Measurements from ENCODE around the gene SLC8A3. TPM values are rescaled to one million over a fixed set of nuclear protein-coding genes. Genes with fewer than 3 reads are reported as not detected.

SLC8A3 gene
- total and polyA plus RNA-seq, 9 of the 15 experiments (the other 6 are each of a cell fraction or from before 2014, with no cell fraction given), result not detected

DNA sequence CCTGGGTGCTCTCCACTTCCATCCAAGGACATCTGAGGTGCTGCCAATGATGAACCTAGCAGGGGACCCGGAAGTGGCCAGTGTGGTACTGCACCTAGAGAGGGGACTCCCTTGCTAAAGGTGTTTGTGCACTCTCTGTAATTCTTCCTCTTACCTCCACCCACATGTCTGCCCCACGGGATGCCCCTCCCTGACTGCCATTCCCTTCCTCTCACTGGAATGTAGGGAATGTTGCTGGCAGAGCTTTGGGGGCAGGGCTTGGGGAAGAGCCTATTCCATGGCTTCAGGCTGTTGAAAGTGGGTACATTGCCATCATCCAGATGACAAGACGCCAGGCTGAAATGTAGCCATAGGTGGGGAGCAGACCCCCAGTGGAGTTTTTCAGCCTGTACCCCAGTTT lies 156.3 kb downstream of the SLC8A3 start:
- ATAC-seq (no peak), DNase-seq (ENCODE audit: extremely low read depth in 1 of 4, low spot score in 3 of 4) (no peak), FAIRE-seq (no peak)
- Histone ChIP-seq H3K4me2 (ENCODE audit: insufficient read depth, low read length) (no peak overlapping the region), H3K9me1 (ENCODE audit: control insufficient read depth, insufficient read depth, low read length) (no peaks in the 10 kb centered on the region), H2AFZ (ENCODE audit: low read depth, low read length) (no peak overlapping the region), H3K4me1 (replicated peaks in 1 of 2; ENCODE audit: control insufficient read depth in 2 of 2, insufficient read depth in 2 of 2, low read length in 2 of 2) (no peaks in the 10 kb centered on the region), H4K20me1 (replicated peaks; ENCODE audit: control insufficient read depth, insufficient read depth, low read length) (no peaks in the 10 kb centered on the region), H3K27ac (ENCODE audit: extremely low read depth, low read depth, low read length) (no peak overlapping the region), H3K36me3 (ENCODE audit: control insufficient read depth, insufficient read depth, low read length) (no peaks in the 10 kb centered on the region), H3K9me3 (replicated peaks; ENCODE audit: control insufficient read depth, insufficient read depth, low read depth, low read length) (no peaks in the 10 kb centered on the region), H3K4me3 (no peak overlapping the region), H3K27me3 (ENCODE audit: control insufficient read depth in 2 of 2, insufficient read depth in 2 of 2, low read length in 2 of 2) (peaks cover 0 to 9% of the 10 kb centered on the region in 2 experiments; a peak in 1 of 5 replicates), H3K9ac (ENCODE audit: insufficient read depth in 1 of 2, low read depth in 2 of 2, low read length in 2 of 2) (no peak overlapping the region), H3K79me2 (ENCODE audit: control insufficient read depth, insufficient read depth, low read length) (no peaks in the 10 kb centered on the region)
- intact Hi-C loops (cut with micrococcal nuclease) (no loop called here), in situ Hi-C loops (cut with MboI) (loop anchor here (25.0 kb wide), 1 partner anchor 470 kb away; the partner anchor contains the start of gene CCDC177)
- ChIA-PET CTCF (ENCODE audit: low intra/inter-chr PET ratio) (no interaction called here), POLR2A (no interaction called here)
- TF ChIP-seq CHCHD3 (CRISPR knock-in tag; IDR thresholded peaks at IDR 0.05) (no peak), PML (IDR thresholded peaks at IDR 0.05; ENCODE audit: low read length) (no peak), ZNF766 (CRISPR knock-in tag; conservative IDR thresholded peaks at IDR 0.05) (no peak), NCOA1 (IDR thresholded peaks at IDR 0.05; ENCODE audit: low read depth) (no peak)
- TF ChIP-seq, protein P1, sequence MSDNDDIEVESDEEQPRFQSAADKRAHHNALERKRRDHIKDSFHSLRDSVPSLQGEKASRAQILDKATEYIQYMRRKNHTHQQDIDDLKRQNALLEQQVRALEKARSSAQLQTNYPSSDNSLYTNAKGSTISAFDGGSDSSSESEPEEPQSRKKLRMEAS (CRISPR knock-in tag; IDR thresholded peaks at IDR 0.05), result no peak
- BruUV-seq (replicated peaks), result no TSS peak
- 0% methylated on average over 1 of the region's 3 CpGs for WGBS (ENCODE audit: insufficient coverage, low coverage, missing lambda C conversion rate)

GRCh38 chr14:70032016-70032415 lies 156.7 kb downstream of the SLC8A3 start:
- H3K9me3 ChIP-seq (replicated peaks; ENCODE audit: control insufficient read depth, insufficient read depth, low read depth, low read length), result no peaks in the 10 kb centered on the region
- H2AFZ ChIP-seq (ENCODE audit: low read depth, low read length), result no peak overlapping the region
- peaks cover 0 to 9% of the 10 kb centered on the region in 2 experiments; a peak in 1 of 5 replicates for H3K27me3 ChIP-seq (ENCODE audit: control insufficient read depth in 2 of 2, insufficient read depth in 2 of 2, low read length in 2 of 2)
- DNase-seq (ENCODE audit: extremely low read depth in 1 of 4, low spot score in 3 of 4) (no peak), ATAC-seq (no peak), FAIRE-seq (no peak)
- H3K4me1 ChIP-seq (replicated peaks in 1 of 2; ENCODE audit: control insufficient read depth in 2 of 2, insufficient read depth in 2 of 2, low read length in 2 of 2), result no peaks in the 10 kb centered on the region
- no peak overlapping the region for H3K9ac ChIP-seq (ENCODE audit: insufficient read depth in 1 of 2, low read depth in 2 of 2, low read length in 2 of 2)
- H3K27ac ChIP-seq (ENCODE audit: extremely low read depth, low read depth, low read length), result no peak overlapping the region
- H3K4me2 ChIP-seq (ENCODE audit: insufficient read depth, low read length), result no peak overlapping the region
- CTCF ChIA-PET (ENCODE audit: low intra/inter-chr PET ratio), result no interaction called here
- H3K36me3 ChIP-seq (ENCODE audit: control insufficient read depth, insufficient read depth, low read length), result no peaks in the 10 kb centered on the region
- no peaks in the 10 kb centered on the region for H3K9me1 ChIP-seq (ENCODE audit: control insufficient read depth, insufficient read depth, low read length)
- BruUV-seq (replicated peaks), result no TSS peak
- H4K20me1 ChIP-seq (replicated peaks; ENCODE audit: control insufficient read depth, insufficient read depth, low read length), result no peaks in the 10 kb centered on the region
- POLR2A ChIA-PET, result no interaction called here
- no peak overlapping the region for H3K4me3 ChIP-seq
- intact Hi-C loops (cut with micrococcal nuclease), result no loop called here
- WGBS (ENCODE audit: insufficient coverage, low coverage, missing lambda C conversion rate), result 4% methylated on average over 7 of the region's 9 CpGs
- H3K79me2 ChIP-seq (ENCODE audit: control insufficient read depth, insufficient read depth, low read length), result no peaks in the 10 kb centered on the region
- in situ Hi-C loops (cut with MboI), result loop anchor here (25.0 kb wide), 1 partner anchor 470 kb away; the partner anchor contains the start of gene CCDC177
- no peak for TF ChIP-seq CEBPG (CRISPR knock-in tag; IDR thresholded peaks at IDR 0.05)
- TF ChIP-seq CEBPG (tag; conservative IDR thresholded peaks at IDR 0.05 in 1 of 2, IDR thresholded peaks at IDR 0.05 in 1 of 2), result no peak
- TF ChIP-seq CCAR2 (IDR thresholded peaks at IDR 0.05; ENCODE audit: low read depth, low read length), result no peak
- no peak for TF ChIP-seq PTBP1 (IDR thresholded peaks at IDR 0.05; ENCODE audit: low read depth, low read length)
- no peak for TF ChIP-seq GTF2A2 (tag; IDR thresholded peaks at IDR 0.05)
- no peak for TF ChIP-seq BRCA1 (IDR thresholded peaks at IDR 0.05)
- no peak for TF ChIP-seq BRCA1 (CRISPR knock-in tag; IDR thresholded peaks at IDR 0.05)
- TF ChIP-seq GABPA (tag; conservative IDR thresholded peaks at IDR 0.05; ENCODE audit: low read depth), result no peak
- no peak for TF ChIP-seq BRD9 (IDR thresholded peaks at IDR 0.05; ENCODE audit: low read depth, partially characterized antibody)
- TF ChIP-seq RBM22 (IDR thresholded peaks at IDR 0.05; ENCODE audit: low read depth, low read length, poor library complexity, severe bottlenecking), result no peak
- TF ChIP-seq BHLHE40 (IDR thresholded peaks at IDR 0.05; ENCODE audit: low read length), result no peak
- TF ChIP-seq PHF20 (IDR thresholded peaks at IDR 0.05; ENCODE audit: partially characterized antibody), result no peak
- TF ChIP-seq KLF10 (CRISPR knock-in tag; IDR thresholded peaks at IDR 0.05), result no peak
- TF ChIP-seq SLC30A9 (CRISPR knock-in tag; IDR thresholded peaks at IDR 0.05), result no peak
- no peak for TF ChIP-seq NCOA2 (IDR thresholded peaks at IDR 0.05; ENCODE audit: partially characterized antibody in 2 of 2)
